Vagina (tissue), 2 donors: ENCODE measurements around the gene SEPTIN14.

Experiments
- POLR2A ChIP-seq, 2 donors: fragments of 450-650 bp; IDR thresholded peaks; one replicate each; pipeline ENCODE4 v1.6.1; 2017; ENCODE audit warnings: antibody characterized with exemption in 2 of 2, mild to moderate bottlenecking in 2 of 2, moderate library complexity in 2 of 2
- POLR2AphosphoS5 ChIP-seq, 2 donors: sonication (generic); formaldehyde crosslinking; IDR thresholded peaks; one replicate each; pipeline ENCODE4 v1.9.0; 2017; ENCODE audit warnings: antibody characterized with exemption in 2 of 2, mild to moderate bottlenecking in 2 of 2, low read depth in 1 of 2; ENCODE audit not compliant: insufficient read depth in 1 of 2
- TF ChIP-seq, protein P1 (sequence below), 3 experiments: fragments of 450-650 bp in 2 of 3; fragments of 200-600 bp in 1 of 3; sonication (generic) in 1 of 3; IDR thresholded peaks; one replicate each; pipeline ENCODE4 v1.5.1; 2017 to 2019; ENCODE audit warnings: antibody characterized with exemption in 3 of 3, mild to moderate bottlenecking in 2 of 3, moderate library complexity in 2 of 3

DNA sequence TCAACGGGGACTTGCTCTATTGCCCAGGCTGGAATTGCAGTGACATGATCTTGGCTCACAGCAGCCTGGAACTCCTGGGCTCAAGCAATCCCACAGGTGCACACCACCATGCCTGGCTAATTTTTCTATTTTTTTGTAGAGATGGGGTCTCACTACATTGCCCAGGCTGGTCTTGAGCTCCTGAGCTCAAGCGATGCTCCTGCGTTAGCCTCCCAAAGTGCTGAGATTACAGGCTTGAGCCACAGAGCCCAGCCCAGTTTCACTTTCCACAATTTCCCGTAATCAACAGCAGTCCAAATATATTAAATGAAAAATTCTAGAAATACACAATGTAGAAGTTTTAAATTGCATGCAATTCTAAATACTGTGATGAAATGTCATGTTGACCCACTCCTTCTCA lies 24.0 kb downstream of the SEPTIN14 start:
- TF ChIP-seq, protein P1, sequence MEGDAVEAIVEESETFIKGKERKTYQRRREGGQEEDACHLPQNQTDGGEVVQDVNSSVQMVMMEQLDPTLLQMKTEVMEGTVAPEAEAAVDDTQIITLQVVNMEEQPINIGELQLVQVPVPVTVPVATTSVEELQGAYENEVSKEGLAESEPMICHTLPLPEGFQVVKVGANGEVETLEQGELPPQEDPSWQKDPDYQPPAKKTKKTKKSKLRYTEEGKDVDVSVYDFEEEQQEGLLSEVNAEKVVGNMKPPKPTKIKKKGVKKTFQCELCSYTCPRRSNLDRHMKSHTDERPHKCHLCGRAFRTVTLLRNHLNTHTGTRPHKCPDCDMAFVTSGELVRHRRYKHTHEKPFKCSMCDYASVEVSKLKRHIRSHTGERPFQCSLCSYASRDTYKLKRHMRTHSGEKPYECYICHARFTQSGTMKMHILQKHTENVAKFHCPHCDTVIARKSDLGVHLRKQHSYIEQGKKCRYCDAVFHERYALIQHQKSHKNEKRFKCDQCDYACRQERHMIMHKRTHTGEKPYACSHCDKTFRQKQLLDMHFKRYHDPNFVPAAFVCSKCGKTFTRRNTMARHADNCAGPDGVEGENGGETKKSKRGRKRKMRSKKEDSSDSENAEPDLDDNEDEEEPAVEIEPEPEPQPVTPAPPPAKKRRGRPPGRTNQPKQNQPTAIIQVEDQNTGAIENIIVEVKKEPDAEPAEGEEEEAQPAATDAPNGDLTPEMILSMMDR (IDR thresholded peaks at IDR 0.05) = no peak
- TF ChIP-seq POLR2A (IDR thresholded peaks at IDR 0.05) = no peak
- TF ChIP-seq POLR2AphosphoS5 (IDR thresholded peaks at IDR 0.05; ENCODE audit: insufficient read depth in 1 of 2, low read depth in 1 of 2) = no peak
